Activated CD8-positive, alpha-beta memory T cell treated with anti-CD3 and anti-CD28 coated beads, Interleukin-2, amount 10 ng/mL, durations not matched to agents 7 days and 5 days (primary cell): Measurements from ENCODE around the gene KRT3. TPM values are rescaled to one million over a fixed set of nuclear protein-coding genes. Genes with fewer than 3 reads are reported as not detected.

Source experiments
- ATAC-seq: fragments of 150-1000 bp; cut with Tn5 transposase; one replicate; pipeline ENCODE4 v1.10.0; 2021; ENCODE audit warnings: moderate library complexity
- CTCF ChIA-PET: fragments of 350-600 bp; sonication (Branson Sonifier 250); formaldehyde crosslinking; loops from one replicate; lab custom pipeline; 2021; ENCODE audit warnings: antibody characterized with exemption; lab: Charles Lee
- DNase-seq: peaks from one replicate; pipeline ENCODE4 v3.0.0-alpha.2; 2020
- H3K27ac Mint-ChIP-seq: one replicate; pipeline ENCODE4 v1.8.0; 2021; ENCODE audit warnings: mild to moderate bottlenecking, mixed read lengths
- H3K27me3 Mint-ChIP-seq: one replicate; pipeline ENCODE4 v1.8.0; 2021; ENCODE audit warnings: mixed read lengths
- H3K36me3 Mint-ChIP-seq: one replicate; pipeline ENCODE4 v1.8.0; 2021; ENCODE audit warnings: mild to moderate bottlenecking, mixed read lengths
- H3K4me1 Mint-ChIP-seq: one replicate; pipeline ENCODE4 v1.8.0; 2021; ENCODE audit warnings: mixed read lengths
- H3K4me3 Mint-ChIP-seq: one replicate; pipeline ENCODE4 v1.8.0; 2021; ENCODE audit warnings: mild to moderate bottlenecking, moderate library complexity, mixed read lengths
- H3K9me3 Mint-ChIP-seq: one replicate; pipeline ENCODE4 v1.8.0; 2022; ENCODE audit warnings: low read depth, mixed read lengths
- total RNA-seq, 2 experiments: library from RNA; stranded (reverse); gene quantifications; one replicate each; pipeline ENCODE4 v1.2.3, GENCODE V29; 2021

Gene KRT3
- total RNA-seq, 2 experiments from 2014 or later, result not detected

DNA sequence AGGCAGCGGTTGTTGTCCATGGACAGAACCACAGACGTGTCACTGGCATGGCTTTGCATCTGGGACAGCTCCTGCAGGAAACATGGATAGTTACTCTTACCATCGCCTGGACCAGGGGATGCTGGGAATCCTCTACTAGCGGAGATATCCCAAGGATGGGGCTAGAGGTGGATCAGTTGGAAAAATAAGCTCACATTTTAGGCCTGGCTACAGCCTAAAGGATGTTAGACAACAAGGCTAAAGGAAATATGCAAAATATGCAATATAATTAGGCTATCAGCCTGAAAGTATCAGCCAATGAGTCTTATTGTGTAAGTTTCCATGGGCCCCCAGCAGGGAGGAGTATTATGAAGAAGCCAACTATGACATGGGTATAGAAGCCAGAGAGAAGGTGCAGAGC lies 23.7 kb downstream of the KRT3 start:
- CTCF ChIA-PET, result interaction anchor here (0.6 to 1.8 kb wide), 6 partner anchors 8 to 1812 kb away, joined by 3 to 5 read pairs (median 3); no protein-coding TSS in a partner anchor
- Mint-ChIP-seq H3K27ac (no peak overlapping the region), H3K36me3 (no peaks in the 10 kb centered on the region), H3K9me3 (no peaks in the 10 kb centered on the region), H3K4me3 (no peak overlapping the region), H3K27me3 (peaks cover 30% of the 10 kb centered on the region), H3K4me1 (no peaks in the 10 kb centered on the region)
- no peak for DNase-seq
- ATAC-seq, result no peak

DNA sequence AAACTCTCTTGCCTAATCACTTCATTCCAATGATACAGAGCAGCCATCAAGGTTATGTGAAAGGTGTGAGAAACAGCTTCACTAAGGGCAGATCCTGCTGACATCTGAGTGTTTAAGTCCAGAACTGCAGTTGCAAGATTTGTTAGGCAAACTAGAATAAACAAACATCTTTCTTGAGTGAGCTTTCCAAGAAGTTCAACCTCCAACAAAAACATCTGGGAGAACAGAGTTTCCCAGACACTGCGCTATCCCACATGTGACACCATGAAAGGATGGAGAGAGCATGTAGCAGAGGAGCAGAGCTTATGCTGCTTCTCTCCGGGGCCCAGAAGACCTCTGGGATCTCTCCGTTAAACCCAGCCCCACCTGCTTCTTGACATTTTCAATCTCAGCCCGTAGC lies 24.4 kb downstream of the KRT3 start:
- DNase-seq, result no peak
- H3K4me1 Mint-ChIP-seq, result no peaks in the 10 kb centered on the region
- peaks cover 28% of the 10 kb centered on the region for H3K27me3 Mint-ChIP-seq
- no peaks in the 10 kb centered on the region for H3K36me3 Mint-ChIP-seq
- no peak for ATAC-seq
- CTCF ChIA-PET, result interaction anchor here (1.4 to 1.8 kb wide), 4 partner anchors 10 to 109 kb away, joined by 3 to 5 read pairs (median 4); no protein-coding TSS in a partner anchor
- H3K4me3 Mint-ChIP-seq, result no peak overlapping the region
- H3K9me3 Mint-ChIP-seq, result no peaks in the 10 kb centered on the region
- H3K27ac Mint-ChIP-seq, result no peak overlapping the region

DNA sequence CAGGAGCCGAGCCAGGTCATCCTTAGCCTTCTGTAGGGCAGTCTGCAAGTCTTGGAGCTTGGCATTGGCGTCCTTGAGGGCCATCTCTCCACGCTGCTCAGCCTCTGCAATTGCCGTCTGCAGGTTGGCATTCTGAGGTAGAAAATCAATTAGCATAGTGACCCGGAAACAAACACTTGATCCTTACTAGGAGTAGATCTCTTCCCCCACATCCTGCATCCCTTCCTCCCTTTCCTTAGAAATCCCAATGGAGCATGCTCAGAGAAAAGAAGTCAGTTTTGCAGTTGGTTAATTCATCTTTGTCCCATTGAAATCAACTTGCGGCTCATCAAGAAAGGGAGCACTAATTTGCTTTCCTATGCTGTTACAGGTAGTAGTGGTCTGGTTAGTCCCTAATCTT lies 24.8 kb downstream of the KRT3 start:
- no peak overlapping the region for H3K27ac Mint-ChIP-seq
- peaks cover 30% of the 10 kb centered on the region for H3K27me3 Mint-ChIP-seq
- no peak overlapping the region for H3K4me3 Mint-ChIP-seq
- DNase-seq (no peak), ATAC-seq (no peak)
- no peaks in the 10 kb centered on the region for H3K4me1 Mint-ChIP-seq
- H3K9me3 Mint-ChIP-seq, result no peaks in the 10 kb centered on the region
- CTCF ChIA-PET, result interaction anchor here (1.5 to 1.8 kb wide), 2 partner anchors 12 to 109 kb away, joined by 3 to 4 read pairs; no protein-coding TSS in a partner anchor
- H3K36me3 Mint-ChIP-seq, result no peaks in the 10 kb centered on the region

DNA sequence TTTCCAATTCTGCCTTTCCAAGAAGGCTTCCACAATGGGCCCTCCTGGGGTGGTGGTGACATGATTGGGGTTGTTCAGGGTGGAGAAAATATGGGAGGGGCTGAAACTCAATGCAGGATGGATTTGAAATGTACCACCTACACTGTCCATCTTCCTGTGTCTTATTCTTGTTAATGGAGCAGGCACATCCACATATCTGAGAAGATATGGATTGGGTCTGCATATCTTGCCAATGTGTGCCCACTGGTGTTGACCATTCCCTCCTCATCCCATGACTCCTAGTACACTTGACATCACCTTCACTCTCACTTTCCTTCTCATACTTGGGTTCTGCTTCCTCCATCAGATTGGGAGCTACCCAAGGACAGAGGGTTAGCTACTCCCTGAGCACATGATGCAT lies 26.0 kb downstream of the KRT3 start:
- H3K4me1 Mint-ChIP-seq, result no peaks in the 10 kb centered on the region
- CTCF ChIA-PET, result no interaction called here
- no peak overlapping the region for H3K4me3 Mint-ChIP-seq
- H3K9me3 Mint-ChIP-seq, result no peaks in the 10 kb centered on the region
- H3K36me3 Mint-ChIP-seq, result no peaks in the 10 kb centered on the region
- peaks cover 24% of the 10 kb centered on the region for H3K27me3 Mint-ChIP-seq
- ATAC-seq (no peak), DNase-seq (no peak)
- no peak overlapping the region for H3K27ac Mint-ChIP-seq

DNA sequence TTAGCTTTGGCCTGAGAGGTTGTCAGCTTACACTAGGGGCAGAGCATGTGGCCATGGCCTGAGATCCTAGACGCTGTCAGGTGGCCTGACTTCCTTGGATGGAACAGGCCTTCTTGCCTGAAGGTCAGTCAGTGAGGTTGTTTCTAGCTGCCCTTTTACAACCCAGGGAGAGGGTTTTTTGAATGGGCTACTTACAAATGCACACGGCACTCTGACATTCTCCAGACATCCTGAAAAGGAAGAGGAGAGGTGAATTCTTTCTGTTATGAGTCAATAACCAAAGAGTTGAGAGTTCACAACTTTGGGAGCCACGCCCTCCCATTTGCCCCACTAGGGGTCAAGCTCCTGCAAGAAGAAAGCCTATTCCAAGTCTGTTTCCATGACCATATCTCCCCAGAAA lies 26.6 kb downstream of the KRT3 start:
- CTCF ChIA-PET, result interaction anchor here (0.7 to 1.1 kb wide), 2 partner anchors 17 to 111 kb away, joined by 3 read pairs; no protein-coding TSS in a partner anchor
- H3K4me3 Mint-ChIP-seq, result no peak overlapping the region
- no peak for ATAC-seq

DNA sequence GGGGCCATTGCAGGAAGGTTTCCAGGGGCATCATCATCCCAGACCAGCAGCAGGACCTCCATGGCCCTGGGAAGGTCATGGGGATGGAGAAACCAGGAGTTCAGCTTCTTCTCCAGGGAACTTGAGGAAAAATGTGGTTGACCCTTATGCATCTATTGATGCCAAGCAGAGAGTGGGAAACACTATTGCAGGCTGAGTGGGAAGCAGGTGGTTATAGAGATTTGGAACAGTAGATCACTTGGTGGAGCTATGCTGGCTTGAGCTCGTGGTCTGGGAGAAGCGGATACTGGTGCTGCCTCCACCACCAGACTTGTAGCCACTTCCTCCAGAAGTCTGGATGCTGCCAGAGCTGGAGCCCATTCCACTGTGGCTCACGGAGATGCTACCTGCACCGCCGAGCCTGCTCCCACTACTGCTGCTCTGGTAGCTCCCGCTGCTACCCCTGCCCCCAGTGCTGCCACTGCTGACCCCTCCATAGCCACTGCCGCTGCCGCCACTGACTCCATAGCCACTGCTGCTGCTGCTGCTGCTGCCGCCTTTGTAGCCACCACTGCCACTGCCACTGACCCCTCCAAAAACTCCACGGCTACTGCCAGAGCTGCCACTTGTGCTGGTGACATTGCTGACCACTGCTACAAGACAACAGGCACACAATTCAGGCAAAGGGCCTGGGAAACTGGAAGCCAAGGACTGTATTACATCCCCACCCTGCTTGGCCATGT lies 27.3 kb downstream of the KRT3 start:
- no peak for DNase-seq
- Mint-ChIP-seq H3K4me3 (no peak overlapping the region), H3K27ac (no peak overlapping the region), H3K27me3 (peaks cover 25% of the 10 kb centered on the region), H3K4me1 (no peaks in the 10 kb centered on the region), H3K9me3 (no peaks in the 10 kb centered on the region), H3K36me3 (no peaks in the 10 kb centered on the region)
- CTCF ChIA-PET, result interaction anchor here (0.7 to 1.1 kb wide), 3 partner anchors 13 to 112 kb away, joined by 3 read pairs; no protein-coding TSS in a partner anchor
- ATAC-seq, result no peak

More for the DNA sequence above, 26.6 kb downstream of the KRT3 start:
- Mint-ChIP-seq H3K27me3 (peaks cover 24% of the 10 kb centered on the region), H3K27ac (no peak overlapping the region), H3K4me1 (no peaks in the 10 kb centered on the region), H3K36me3 (no peaks in the 10 kb centered on the region), H3K9me3 (no peaks in the 10 kb centered on the region)
- DNase-seq, result no peak

DNA sequence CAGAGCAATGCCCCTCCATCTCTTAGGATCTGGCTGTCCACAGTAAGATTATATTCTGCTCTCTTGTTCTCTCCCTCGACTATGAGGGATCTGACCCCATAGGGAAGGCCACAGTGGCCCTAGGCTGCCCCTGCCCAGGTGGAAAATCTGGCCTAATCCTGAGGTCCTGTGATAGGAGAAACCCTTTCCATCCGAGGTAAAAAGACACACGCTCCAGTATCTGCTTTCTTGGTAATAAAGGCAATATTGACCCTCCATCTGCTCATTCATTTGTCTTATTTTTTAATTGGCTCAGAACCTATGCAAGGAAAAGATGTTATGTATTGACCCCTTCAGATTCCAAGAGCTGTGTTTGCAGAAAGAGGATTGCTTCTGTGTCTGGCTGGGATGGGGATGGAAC lies 28.5 kb downstream of the KRT3 start:
- no peak overlapping the region for H3K4me3 Mint-ChIP-seq
- ATAC-seq (no peak), DNase-seq (no peak)
- no peaks in the 10 kb centered on the region for H3K9me3 Mint-ChIP-seq
- H3K27ac Mint-ChIP-seq, result no peak overlapping the region
- no peaks in the 10 kb centered on the region for H3K36me3 Mint-ChIP-seq
- CTCF ChIA-PET, result no interaction called here
- peaks cover 27% of the 10 kb centered on the region for H3K27me3 Mint-ChIP-seq
- no peaks in the 10 kb centered on the region for H3K4me1 Mint-ChIP-seq

DNA sequence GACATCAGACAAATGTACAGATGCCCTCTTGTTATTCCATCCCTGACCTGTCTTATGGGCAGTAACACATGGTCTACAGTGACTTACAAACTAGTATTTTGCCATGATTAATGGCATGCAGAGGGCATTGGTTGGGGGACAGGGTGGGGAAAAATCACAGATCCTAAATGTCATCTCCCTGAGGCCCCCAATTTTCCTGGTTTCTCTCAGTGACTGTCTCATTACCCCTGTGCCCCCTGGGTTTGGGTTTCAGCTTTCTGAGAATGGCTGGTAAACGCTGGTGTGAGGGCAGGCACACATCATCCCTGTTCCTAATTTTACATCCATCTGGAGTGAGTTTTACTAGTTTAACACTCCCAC lies 28.9 kb downstream of the KRT3 start:
- CTCF ChIA-PET, result no interaction called here
- no peak for ATAC-seq
- peaks cover 24% of the 10 kb centered on the region for H3K27me3 Mint-ChIP-seq
- H3K4me3 Mint-ChIP-seq, result no peak overlapping the region
- H3K9me3 Mint-ChIP-seq, result no peaks in the 10 kb centered on the region
- H3K36me3 Mint-ChIP-seq, result no peaks in the 10 kb centered on the region
- H3K4me1 Mint-ChIP-seq, result no peaks in the 10 kb centered on the region
- H3K27ac Mint-ChIP-seq, result no peak overlapping the region
- no peak for DNase-seq

DNA sequence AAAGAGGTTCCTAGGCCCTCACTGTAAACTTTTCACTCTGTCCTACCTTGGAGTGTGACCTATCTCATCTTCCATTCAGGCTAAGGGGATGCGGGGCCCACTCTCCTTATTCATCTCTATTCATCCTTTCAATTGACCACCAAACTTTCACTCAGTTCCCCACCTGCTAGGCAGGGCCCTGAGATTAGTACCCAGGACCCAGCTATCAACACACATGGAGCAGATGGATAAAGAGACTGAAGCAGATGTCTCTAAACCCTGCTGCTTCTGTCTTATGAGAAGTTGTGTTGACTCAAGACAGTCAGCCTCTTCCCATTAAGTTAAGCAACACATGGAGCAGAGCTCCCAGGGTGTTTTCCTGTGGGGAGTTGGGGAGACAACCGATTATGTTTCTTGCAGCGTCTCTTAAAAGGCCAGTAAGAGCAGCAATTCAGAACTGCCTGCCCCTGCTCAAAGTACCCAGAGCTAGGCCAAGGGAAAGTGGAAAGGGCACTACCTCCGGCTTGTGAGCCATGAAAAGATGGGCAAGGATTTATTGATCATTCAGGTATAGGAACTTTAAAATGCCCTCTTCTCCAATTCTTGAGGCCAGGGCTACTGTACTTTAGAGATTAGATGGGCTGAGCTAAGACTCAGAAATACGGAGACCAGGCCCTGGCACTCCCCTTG lies 29.4 kb downstream of the KRT3 start:
- Mint-ChIP-seq H3K4me1 (no peaks in the 10 kb centered on the region), H3K4me3 (no peak overlapping the region), H3K27ac (no peak overlapping the region), H3K36me3 (no peaks in the 10 kb centered on the region), H3K9me3 (peaks cover 2% of the 10 kb centered on the region), H3K27me3 (peaks cover 23% of the 10 kb centered on the region)
- ATAC-seq, result no peak
- no peak for DNase-seq
- CTCF ChIA-PET, result no interaction called here

DNA sequence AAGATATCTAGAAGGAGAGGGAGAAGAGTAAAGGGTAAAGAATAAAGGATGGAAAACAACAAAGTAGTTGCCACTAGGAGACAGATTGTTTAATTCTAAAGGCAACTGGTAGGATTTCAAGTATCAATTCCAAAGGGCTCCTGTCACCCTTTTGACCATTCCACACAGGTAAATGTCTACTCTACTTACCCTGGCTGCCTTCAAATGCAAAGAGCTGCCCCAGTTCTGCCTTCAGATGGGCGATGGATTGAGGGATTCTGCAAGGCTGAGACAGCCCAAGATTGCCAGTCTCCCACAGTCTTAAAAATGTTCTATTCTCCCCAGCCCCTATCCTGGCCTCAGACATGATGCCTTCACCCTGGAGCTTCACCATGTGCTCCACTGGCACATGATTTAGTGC lies 30.2 kb downstream of the KRT3 start:
- ATAC-seq, result no peak
- Mint-ChIP-seq H3K4me3 (no peak overlapping the region), H3K36me3 (no peaks in the 10 kb centered on the region), H3K27ac (no peak overlapping the region), H3K9me3 (peaks cover 2% of the 10 kb centered on the region), H3K4me1 (no peaks in the 10 kb centered on the region), H3K27me3 (peaks cover 17% of the 10 kb centered on the region)
- DNase-seq, result no peak
- CTCF ChIA-PET, result no interaction called here

DNA sequence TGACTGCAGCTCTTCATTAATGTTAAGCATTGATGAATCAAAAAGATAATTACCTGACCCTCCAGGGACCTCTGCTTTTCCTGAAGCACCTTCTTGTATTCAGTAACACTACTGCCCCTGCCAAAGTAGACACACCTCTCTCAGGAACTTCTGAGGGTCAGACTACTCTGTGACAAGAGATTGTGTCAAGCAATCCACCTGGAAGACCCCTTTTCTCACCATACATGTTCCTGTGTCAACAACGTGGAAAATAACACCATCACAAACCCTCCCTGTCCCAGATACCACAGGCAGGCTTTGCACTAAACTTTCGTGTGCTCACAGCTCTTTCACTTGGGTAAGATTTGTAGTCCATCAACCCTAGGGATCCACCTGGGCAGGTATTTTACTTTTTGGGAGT lies 31.9 kb downstream of the KRT3 start:
- Mint-ChIP-seq H3K4me1 (no peaks in the 10 kb centered on the region), H3K36me3 (no peaks in the 10 kb centered on the region), H3K4me3 (no peak overlapping the region), H3K27me3 (peaks cover 17% of the 10 kb centered on the region), H3K9me3 (peaks cover 2% of the 10 kb centered on the region), H3K27ac (no peak overlapping the region)
- DNase-seq (no peak), ATAC-seq (no peak)
- CTCF ChIA-PET, result interaction anchor here (1.4 kb wide), 1 partner anchor 9 kb away, joined by 3 read pairs; no protein-coding TSS in a partner anchor

DNA sequence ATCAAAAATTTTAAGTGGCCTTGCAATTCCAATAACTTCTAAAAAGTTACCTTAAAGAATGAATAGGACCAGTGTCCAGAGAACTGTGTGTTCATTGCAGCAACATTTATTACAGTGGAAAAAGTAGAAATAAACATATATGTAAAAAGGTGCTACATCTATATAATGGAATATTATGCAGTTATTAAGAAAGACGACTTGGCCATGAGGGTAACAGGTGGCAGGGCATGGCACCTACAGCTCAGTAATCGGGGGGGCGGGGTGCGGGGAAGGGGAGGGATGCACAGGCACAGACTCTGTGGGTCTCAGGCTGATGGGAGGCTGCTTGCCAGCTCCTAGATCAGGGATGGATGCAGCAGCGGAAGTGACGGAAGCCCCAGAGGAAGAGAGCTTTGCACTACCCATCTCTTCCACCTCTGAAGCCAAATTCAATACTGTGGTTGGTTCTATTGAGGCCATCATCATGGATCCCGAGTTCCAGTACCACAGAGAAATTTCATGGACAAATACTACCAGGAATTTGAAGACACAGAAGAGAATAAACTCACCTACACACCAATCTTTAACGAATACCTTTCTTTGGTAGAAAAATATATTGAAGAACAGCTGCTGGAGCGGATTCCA lies 32.8 kb downstream of the KRT3 start:
- peaks cover 2% of the 10 kb centered on the region for H3K9me3 Mint-ChIP-seq

DNA sequence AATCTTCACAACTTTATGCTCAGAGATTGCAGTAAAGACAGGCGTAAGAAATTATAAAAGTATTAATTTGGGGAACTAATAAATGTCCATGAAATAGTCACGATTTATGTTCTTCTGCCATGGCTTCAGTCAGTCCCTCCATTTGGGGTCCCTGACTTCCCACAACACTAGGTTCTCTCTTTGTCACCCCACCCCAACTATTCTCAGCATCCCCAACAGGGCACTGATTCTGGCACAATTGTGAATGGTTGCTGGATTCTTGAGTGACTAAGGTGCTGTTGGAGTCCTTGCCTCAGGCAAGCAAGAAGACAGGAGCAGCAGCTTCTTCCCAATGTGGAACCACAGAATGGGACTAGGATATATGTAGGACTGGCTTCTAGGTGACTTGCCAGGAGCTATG lies 34.1 kb downstream of the KRT3 start:
- CTCF ChIA-PET, result no interaction called here
- H3K27ac Mint-ChIP-seq, result no peak overlapping the region
- H3K4me1 Mint-ChIP-seq, result no peaks in the 10 kb centered on the region
- ATAC-seq (no peak), DNase-seq (no peak)
- H3K9me3 Mint-ChIP-seq, result peaks cover 2% of the 10 kb centered on the region
- no peaks in the 10 kb centered on the region for H3K36me3 Mint-ChIP-seq
- peaks cover 17% of the 10 kb centered on the region for H3K27me3 Mint-ChIP-seq
- no peak overlapping the region for H3K4me3 Mint-ChIP-seq

More for the DNA sequence above, 32.8 kb downstream of the KRT3 start:
- ATAC-seq, result no peak
- H3K4me3 Mint-ChIP-seq, result no peak overlapping the region
- CTCF ChIA-PET, result interaction anchor here (1.4 kb wide), 1 partner anchor 10 kb away, joined by 3 read pairs; no protein-coding TSS in a partner anchor
- H3K4me1 Mint-ChIP-seq, result no peaks in the 10 kb centered on the region
- H3K27ac Mint-ChIP-seq, result no peak overlapping the region
- no peaks in the 10 kb centered on the region for H3K36me3 Mint-ChIP-seq
- no peak for DNase-seq
- peaks cover 19% of the 10 kb centered on the region for H3K27me3 Mint-ChIP-seq
